Measurements from ENCODE around the gene ARID1B. TPM values are rescaled to one million over a fixed set of nuclear protein-coding genes. Genes with fewer than 3 reads are reported as not detected.

ARID1B gene
- total RNA-seq, 1 donor, result 55.0 TPM

- Histone ChIP-seq H3K27ac (ENCODE audit: low read depth, low read length) (no peak overlapping the region), H2AFZ (ENCODE audit: low read length) (no peak overlapping the region), H3K79me2 (ENCODE audit: insufficient read depth, low read length) (no peaks in the 10 kb centered on the region), H3K9me3 (ENCODE audit: low read depth, low read length) (no peaks in the 10 kb centered on the region), H3K4me3 (ENCODE audit: insufficient read depth, low read length) (no peak overlapping the region), H3K4me2 (ENCODE audit: insufficient read depth, low read length) (no peak overlapping the region), H4K20me1 (ENCODE audit: insufficient read depth, low read length) (no peaks in the 10 kb centered on the region), H3K27me3 (ENCODE audit: insufficient read depth, low read length) (no peaks in the 10 kb centered on the region), H3K4me1 (ENCODE audit: insufficient read depth, low read length) (no peaks in the 10 kb centered on the region), H3K36me3 (ENCODE audit: insufficient read depth, low read length) (peaks cover 2% of the 10 kb centered on the region)
- TF ChIP-seq CTCF (IDR thresholded peaks at IDR 0.05; ENCODE audit: extremely low read depth, low read depth, low read length), result no peak
- DNase-seq (ENCODE audit: insufficient read length, low spot score, missing footprints), result no peak
Observed at GRCh38 chr6:157161912-157162311, 384.7 kb downstream of the ARID1B start.

DNA sequence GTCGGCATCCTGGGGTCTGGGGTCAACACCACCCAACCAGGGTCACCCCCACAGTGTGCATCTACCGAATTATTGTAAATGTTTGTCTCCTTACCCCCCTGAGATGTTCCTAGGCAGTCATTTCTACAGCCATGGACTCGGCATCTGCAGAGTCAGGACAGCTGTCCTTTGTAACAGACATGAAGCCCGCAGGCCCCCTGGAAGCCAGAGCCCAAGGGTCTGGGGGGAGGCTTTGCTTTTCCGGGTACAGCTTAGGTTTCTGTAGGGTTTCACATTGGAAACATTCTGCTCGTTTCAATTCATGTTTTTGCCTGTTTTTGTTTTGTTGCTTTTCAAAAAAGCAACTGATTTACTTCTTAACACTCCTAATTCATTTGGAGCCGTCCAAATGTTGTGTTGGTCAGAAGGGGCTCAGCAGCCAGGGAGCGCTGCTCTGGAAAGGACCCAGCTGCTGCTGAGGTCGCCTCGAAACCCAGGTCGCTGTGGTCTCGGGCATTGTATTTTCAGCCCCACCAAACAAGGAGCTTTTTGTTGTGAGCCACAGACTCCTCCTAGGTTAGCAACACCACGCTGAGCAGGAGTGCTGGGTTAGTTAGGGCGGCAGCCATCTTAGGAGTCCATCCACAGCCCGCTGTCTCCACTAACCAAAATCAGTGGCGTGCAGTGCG, 385.7 kb downstream of the ARID1B start:
- DNase-seq (ENCODE audit: insufficient read length, low spot score, missing footprints), result no peak
- Histone ChIP-seq H3K79me2 (ENCODE audit: insufficient read depth, low read length) (no peaks in the 10 kb centered on the region), H3K36me3 (ENCODE audit: insufficient read depth, low read length) (peaks cover 8% of the 10 kb centered on the region), H3K4me3 (ENCODE audit: insufficient read depth, low read length) (no peak overlapping the region), H3K9me3 (ENCODE audit: low read depth, low read length) (no peaks in the 10 kb centered on the region), H3K27me3 (ENCODE audit: insufficient read depth, low read length) (no peaks in the 10 kb centered on the region), H2AFZ (ENCODE audit: low read length) (no peak overlapping the region), H3K4me1 (ENCODE audit: insufficient read depth, low read length) (no peaks in the 10 kb centered on the region), H4K20me1 (ENCODE audit: insufficient read depth, low read length) (no peaks in the 10 kb centered on the region), H3K4me2 (ENCODE audit: insufficient read depth, low read length) (no peak overlapping the region), H3K27ac (ENCODE audit: low read depth, low read length) (no peak overlapping the region)
- TF ChIP-seq CTCF (IDR thresholded peaks at IDR 0.05; ENCODE audit: extremely low read depth, low read depth, low read length), result no peak

- no peak for DNase-seq (ENCODE audit: insufficient read length, low spot score, missing footprints)
- TF ChIP-seq CTCF (IDR thresholded peaks at IDR 0.05; ENCODE audit: extremely low read depth, low read depth, low read length), result no peak
- H3K79me2 ChIP-seq (ENCODE audit: insufficient read depth, low read length), result no peaks in the 10 kb centered on the region
- no peaks in the 10 kb centered on the region for H3K9me3 ChIP-seq (ENCODE audit: low read depth, low read length)
- H4K20me1 ChIP-seq (ENCODE audit: insufficient read depth, low read length), result no peaks in the 10 kb centered on the region
- H3K27ac ChIP-seq (ENCODE audit: low read depth, low read length), result no peak overlapping the region
- no peak overlapping the region for H2AFZ ChIP-seq (ENCODE audit: low read length)
- peaks cover 8% of the 10 kb centered on the region for H3K36me3 ChIP-seq (ENCODE audit: insufficient read depth, low read length)
- H3K4me2 ChIP-seq (ENCODE audit: insufficient read depth, low read length), result no peak overlapping the region
- no peaks in the 10 kb centered on the region for H3K27me3 ChIP-seq (ENCODE audit: insufficient read depth, low read length)
- no peak overlapping the region for H3K4me3 ChIP-seq (ENCODE audit: insufficient read depth, low read length)
- H3K4me1 ChIP-seq (ENCODE audit: insufficient read depth, low read length), result no peaks in the 10 kb centered on the region
Observed at GRCh38 chr6:157163434-157164159, 386.4 kb downstream of the ARID1B start.

DNA sequence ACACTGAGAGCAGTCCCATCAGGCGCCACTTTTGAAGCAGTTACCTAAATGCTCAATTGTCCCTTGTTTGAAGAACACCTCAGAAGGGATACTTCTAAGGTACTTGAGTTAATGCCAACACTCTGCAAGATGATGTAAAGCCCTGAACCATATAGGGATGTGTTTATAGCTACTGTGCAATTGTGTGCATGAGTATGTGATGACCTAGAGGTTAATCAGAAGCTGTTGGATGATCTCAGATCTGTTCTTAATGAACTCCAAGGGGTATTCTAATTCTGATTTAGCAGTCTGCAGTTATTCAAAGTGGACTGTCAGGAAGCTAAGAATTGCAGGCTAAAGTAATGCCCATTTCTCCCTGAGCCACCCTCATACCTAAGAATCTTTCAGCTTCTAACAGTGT, 387.8 kb downstream of the ARID1B start:
- no peak for TF ChIP-seq CTCF (IDR thresholded peaks at IDR 0.05; ENCODE audit: extremely low read depth, low read depth, low read length)
- Histone ChIP-seq H3K27me3 (ENCODE audit: insufficient read depth, low read length) (no peaks in the 10 kb centered on the region), H3K27ac (ENCODE audit: low read depth, low read length) (no peak overlapping the region), H2AFZ (ENCODE audit: low read length) (no peak overlapping the region), H3K79me2 (ENCODE audit: insufficient read depth, low read length) (no peaks in the 10 kb centered on the region), H3K4me1 (ENCODE audit: insufficient read depth, low read length) (no peaks in the 10 kb centered on the region), H3K36me3 (ENCODE audit: insufficient read depth, low read length) (peaks cover 14% of the 10 kb centered on the region), H3K4me3 (ENCODE audit: insufficient read depth, low read length) (no peak overlapping the region), H3K4me2 (ENCODE audit: insufficient read depth, low read length) (no peak overlapping the region), H3K9me3 (ENCODE audit: low read depth, low read length) (no peaks in the 10 kb centered on the region), H4K20me1 (ENCODE audit: insufficient read depth, low read length) (no peaks in the 10 kb centered on the region)
- no peak for DNase-seq (ENCODE audit: insufficient read length, low spot score, missing footprints)
